HG03108 (cell line): ENCODE measurements around the gene NPAS2.

Experiments used
- ATAC-seq: cut with Tn5 transposase; IDR thresholded peaks from one replicate; pipeline ENCODE4 v1.9.1; 2021; ENCODE audit warnings: moderate library complexity; ENCODE audit not compliant: unreplicated experiment

Gene NPAS2

DNA sequence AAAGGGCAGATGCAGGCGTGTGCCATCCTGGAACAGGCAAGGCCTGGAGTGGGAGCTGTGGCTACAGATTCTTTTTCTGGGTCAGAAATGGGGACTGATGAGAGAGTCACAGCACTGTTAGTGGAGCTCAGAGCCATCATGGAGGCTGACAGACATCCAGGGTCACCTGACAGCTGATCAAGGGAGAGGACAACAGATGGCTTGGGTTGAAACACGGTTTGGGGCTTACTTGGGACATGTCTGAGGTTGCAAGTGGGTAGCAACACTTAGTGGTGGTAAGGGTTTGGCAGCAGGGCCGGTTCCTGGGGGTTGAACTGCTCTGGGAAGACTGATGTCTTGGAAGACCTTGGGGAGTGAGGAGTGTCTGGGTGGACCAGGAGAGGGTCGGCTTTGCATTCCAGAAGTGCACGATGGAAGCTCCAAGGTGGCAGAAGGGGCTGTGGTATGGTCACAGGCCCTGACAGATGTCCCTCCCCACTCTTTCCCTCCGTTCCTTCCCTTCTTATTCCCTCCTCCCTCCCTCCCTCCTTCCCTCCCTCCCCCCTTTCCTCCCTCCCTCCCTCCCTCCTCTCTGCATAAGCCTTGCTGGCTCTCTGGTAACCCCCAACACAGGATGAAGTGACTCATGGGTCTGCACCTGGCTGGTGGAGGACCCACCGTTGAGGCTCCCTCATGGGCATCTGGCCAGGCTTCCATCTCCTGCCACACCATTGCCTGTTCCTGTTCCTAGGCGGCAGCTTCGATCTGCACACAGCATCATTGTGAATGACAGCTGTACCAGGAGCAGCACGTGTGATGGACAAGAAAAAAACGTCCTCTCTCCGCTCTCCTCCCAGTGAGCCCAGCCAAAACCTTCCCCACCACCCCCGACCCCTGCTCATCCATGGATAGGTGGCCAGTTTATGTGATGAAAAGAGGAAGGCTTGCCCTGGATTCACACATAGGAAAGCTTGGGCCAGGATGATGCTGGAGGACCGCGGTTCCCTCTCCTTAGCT, 118.4 kb downstream of the NPAS2 start:
- ATAC-seq: no peak

DNA sequence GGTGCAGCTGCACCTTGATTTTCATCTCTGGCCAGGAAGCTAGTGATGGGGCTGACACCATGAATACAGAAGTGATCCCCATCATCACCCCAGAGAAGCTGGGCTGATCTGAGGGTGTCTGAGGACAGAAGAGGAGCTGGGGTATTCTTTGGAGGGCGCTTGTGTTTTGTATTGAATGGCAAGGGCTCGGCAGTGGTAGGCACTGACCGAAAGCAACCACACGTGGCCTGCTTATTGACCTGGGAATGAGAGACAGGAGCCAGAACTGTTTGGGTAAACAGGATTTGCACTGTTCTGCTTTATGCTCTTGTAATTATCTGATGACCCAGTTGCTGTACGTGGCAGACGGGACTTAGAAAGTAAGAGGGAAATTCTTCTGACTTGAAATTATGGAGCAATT, 119.5 kb downstream of the NPAS2 start:
- no peak for ATAC-seq

GRCh38 chr2:100940240-100940639, 120.3 kb downstream of the NPAS2 start:
- no peak for ATAC-seq

DNA sequence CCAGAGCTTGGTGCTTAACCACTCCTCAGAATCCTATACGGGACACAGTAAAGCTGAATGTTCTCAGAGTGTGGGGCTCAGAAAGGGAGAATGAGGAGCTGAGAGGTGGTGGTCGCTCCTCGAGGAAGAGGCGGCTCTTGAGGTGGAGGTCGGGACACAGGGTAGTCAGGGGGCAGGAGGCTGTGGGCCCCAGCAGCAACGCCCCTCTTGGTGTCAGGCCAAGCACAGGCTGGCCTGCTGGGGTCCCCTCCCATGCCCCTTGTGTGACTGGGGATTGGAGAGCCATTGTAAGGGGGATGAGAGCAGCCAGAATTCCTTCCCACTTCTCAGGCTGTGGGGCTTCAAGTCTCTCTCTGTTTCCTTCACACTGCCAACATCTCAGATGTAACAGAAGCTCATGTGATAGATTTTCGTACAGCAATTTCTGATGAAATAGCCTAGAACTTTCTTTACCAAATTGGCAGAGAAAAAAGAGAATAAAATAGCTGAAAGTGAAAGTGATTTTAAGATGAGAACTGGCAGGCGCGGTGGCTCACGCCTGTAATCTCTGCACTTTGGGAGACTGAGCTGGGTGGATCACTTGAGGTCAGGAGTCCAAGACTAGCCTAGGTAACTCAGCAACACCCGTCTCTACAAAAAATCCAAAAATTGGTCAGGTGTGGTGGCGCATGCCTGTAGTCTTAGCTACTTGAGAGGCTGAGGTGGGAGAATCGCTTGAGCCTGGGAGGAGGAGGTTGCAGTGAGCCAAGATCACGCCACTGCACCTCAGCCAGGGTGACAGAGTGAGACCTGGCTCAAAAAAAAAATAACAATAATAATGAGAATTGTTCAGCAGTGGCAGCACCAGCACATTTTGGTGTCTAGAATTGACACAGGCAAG, 121.1 kb downstream of the NPAS2 start:
- ATAC-seq: no peak

DNA sequence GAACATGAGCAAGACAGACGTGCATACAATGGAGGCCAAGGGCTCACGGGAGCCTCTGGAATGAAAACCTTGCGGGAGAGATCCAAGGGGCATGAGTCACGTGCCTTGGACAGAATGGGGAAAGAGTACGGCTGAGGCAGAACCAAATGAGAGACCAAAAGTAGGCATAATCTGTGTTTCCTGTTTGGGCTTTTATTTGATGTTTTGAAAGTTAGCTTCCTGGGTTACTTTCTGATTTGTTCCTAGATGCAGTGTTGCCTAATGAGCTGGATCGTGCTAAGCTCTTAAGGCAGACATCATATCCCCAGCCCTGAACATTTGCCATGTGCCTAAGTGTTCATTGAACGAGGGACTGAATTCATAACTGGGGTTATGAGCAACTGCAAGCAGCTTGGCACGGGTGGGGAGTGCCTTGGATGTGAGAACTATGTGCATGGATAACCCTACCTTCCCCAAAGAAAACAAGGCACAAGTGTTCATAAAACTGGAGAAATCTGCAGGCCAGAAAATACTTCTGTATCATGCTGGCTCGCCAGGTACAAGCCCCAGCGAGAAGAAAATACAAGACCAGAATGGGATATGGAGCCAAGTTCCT, 121.8 kb downstream of the NPAS2 start:
- ATAC-seq: no peak

- ATAC-seq: no peak
Measured at GRCh38 chr2:100944617-100945432, 124.9 kb downstream of the NPAS2 start.

DNA sequence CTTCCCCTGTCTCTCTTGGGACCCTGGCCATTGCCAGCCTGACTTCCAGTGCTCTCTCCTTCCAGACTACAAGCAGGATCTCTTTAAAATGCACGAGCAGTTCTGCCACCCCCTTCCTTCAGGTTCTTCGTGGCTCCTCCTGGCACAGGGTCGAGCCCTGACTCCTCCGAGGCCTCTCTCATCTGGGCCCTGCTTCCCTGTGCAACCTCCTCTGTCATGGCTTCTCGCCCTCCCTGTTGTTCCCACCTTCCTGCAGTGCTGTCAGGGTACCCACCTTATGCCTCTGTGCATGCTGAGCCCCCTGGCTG, 125.4 kb downstream of the NPAS2 start:
- no peak for ATAC-seq

DNA sequence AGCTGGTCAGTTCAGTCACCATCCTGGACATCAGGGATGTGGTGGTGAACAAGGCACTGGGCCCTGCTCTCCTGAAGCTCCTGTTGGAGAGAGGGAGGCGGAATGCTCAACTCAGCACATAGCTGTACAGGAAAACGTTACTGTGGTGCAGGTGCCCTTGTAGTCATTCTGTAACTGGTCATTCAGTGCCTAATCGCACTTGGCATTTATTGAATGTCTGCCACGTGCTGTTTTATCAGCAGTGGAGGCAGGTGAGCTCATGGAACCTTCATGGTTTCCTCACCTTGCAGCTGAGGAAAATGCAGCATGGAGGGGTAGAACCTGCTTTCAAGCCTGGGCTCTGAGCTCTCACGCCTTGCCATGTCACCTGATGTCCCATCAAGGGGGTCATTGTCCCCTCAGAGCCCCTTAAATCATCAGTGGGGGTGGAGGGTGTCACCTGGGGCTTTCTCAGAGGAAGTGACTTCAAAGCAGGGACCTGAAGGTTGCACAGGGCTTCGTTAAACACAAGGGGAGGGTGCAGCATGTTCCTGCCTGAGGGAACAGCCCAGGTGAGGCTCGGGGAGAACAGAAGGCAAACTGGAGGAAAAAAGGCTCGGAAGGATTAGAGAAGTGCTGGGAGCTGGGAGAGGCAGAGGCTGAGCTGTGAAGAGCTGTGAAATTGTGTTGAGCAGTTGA, 126.1 kb downstream of the NPAS2 start:
- no peak for ATAC-seq

DNA sequence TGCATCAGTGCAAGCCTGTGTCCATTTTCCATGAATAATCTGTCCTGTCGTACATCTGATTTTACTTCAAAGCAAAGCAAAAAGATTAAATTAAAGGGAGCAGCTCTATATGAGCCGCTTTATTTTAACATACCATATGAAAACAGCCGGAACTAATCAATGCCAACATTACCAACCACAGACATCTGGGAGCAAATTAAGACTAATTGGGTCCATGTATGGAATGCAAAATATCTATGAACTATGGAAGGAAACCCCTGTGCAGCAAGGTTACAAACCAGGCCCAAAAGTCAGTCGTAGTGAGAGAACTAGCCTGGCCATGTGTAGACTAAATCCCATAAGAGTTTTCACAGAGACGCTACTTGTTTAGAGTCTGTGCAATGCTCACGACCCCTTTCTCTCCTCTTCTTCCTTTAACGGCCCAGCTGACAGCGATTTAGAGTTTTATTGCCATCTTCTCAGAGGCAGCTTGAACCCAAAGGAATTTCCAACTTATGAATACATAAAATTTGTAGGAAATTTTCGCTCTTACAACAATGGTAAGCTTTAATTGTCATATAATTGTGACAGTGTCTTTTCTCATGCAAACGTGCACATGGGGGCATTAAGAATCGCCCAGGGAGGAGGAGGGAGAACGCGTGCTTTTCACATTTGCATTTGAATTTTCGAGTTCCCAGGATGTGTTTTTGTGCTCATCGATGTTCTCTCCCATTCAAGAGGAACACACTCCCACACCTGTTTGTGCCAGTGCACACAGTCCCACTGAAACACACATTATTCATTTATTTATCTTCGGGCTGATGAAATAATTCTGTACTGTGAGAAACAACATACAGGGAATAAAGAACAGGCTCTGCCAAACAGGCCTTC, 129.2 kb downstream of the NPAS2 start:
- no peak for ATAC-seq

DNA sequence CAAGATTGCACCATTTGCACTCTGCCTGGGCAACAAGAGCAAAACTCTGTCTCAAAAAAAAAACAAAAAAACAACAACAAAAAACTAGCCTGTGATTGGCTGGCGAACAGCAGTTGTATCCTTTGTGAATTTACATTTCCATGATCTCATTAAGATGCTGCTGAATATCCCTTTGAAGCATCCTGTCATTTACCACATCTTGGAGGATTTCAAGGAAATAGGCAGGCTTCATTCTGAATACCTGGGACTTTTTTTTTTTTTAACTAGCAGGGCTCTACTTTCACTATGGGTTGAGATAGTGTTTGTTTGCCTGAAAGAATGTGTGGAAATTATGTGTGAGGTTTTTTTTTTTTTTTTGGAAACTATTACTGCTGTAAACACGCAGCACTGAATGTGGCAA, 132.6 kb downstream of the NPAS2 start:
- ATAC-seq: no peak

GRCh38 chr2:100953406-100954043, 133.6 kb downstream of the NPAS2 start:
- no peak for ATAC-seq

- no peak for ATAC-seq
Measured at GRCh38 chr2:100954044-100954420, 134.1 kb downstream of the NPAS2 start.

- ATAC-seq: no peak
Measured at GRCh38 chr2:100955226-100955625, 135.3 kb downstream of the NPAS2 start.

DNA sequence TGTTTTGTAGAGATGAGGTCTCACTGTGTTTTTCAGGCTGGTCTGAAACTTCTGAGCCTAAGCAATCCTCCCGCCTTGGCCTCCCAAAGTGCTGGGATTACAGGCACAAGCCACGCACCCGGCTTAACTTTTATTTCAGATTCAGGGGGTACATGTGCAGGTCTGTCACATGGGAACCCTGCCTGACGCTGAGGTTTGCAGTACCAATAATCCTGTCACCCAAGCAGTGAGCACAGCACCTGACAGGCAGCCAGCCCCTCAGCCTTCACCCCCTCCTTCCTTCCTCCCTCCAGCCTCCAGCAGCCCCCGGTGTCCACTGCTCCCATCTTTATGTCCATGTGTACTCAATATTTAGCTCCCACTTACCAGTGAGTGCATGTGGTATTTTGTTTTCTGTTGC, 136.1 kb downstream of the NPAS2 start:
- ATAC-seq: no peak

GRCh38 chr2:100957996-100958653, 138.2 kb downstream of the NPAS2 start:
- no peak for ATAC-seq

DNA sequence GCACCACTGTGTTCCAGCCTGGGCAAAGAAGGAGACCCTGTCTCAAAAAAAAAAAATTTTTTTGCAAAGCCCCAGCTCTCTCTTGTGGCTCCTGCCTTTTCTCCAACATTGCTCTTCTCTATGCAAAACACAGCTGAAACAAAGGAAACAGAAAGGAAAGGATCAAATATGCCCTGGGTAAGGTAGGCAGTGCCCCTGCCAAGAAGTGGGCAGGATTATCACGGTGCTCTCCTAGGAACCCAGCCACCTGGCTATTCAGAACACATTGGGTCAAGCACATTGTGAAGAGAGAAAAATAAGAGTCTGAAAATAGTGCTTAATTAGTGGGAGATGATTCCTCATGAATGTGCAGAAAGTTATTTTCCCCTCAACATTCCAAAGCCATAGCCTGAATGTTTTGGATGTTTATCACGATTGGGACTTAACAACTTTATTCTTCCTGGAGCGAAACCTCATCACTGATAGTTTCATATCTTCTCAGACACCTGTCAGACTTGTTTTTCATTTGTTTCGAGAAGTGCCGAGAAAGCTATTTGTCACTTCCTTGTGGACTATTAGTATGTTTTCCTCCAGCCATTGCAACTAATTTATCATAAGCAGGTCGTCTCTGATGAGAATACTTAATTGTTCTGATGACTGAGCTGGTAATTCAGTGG, 139.4 kb downstream of the NPAS2 start:
- ATAC-seq: no peak

DNA sequence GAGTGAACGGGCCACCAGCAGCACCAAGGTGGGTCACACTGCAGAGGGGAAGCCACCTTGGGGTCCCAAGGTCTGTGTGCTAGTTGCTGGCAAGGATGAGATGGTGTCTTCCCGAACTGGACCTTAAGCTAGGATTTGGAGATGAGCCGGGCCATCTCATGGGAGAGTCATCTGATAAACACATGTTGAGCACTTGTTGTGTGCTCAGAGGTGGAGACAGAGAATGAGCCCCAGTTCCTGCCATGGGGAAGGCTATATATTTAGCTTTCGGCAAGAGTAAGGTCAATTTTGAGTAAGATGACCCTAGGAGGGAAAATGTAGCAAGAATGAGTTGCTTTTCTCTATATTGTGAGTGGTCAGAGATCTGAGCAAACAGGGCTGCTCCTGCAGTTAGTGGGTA, 140.7 kb downstream of the NPAS2 start:
- ATAC-seq: no peak
